ENCODE measurements around the gene PCYT2. TPM values are rescaled to one million over a fixed set of nuclear protein-coding genes. Genes with fewer than 3 reads are reported as not detected.

PCYT2 gene
- total RNA-seq, 4 donors from 2014 or later, result 23.7 to 34.2 (median 30.4) TPM

- 80% methylated on average over 19 of the region's 19 CpGs for WGBS
- H3K27ac ChIP-seq, result no peak overlapping the region
- TF ChIP-seq POLR2A (IDR thresholded peaks at IDR 0.05), result no peak
- no peak for TF ChIP-seq CTCF (IDR thresholded peaks at IDR 0.05)
- TF ChIP-seq EP300 (IDR thresholded peaks at IDR 0.05), result no peak
- TF ChIP-seq POLR2AphosphoS5 (IDR thresholded peaks at IDR 0.05), result no peak
- peaks cover 32% of the 10 kb centered on the region for H3K4me1 ChIP-seq
- no peak for DNase-seq (ENCODE audit: low spot score in 2 of 2)
- no peaks in the 10 kb centered on the region for H3K36me3 ChIP-seq
- H3K27me3 ChIP-seq, result peaks cover 59% of the 10 kb centered on the region
- H3K4me3 ChIP-seq, result no peak overlapping the region
- no peaks in the 10 kb centered on the region for H3K9me3 ChIP-seq
These were observed 46.7 kb upstream of the PCYT2 start for GRCh38 chr17:81957691-81958432.

GRCh38 chr17:81956607-81957589, 45.7 kb upstream of the PCYT2 start:
- Histone ChIP-seq H3K4me1 (peaks cover 27% of the 10 kb centered on the region), H3K27me3 (peaks cover 49% of the 10 kb centered on the region), H3K27ac (no peak overlapping the region), H3K36me3 (no peaks in the 10 kb centered on the region), H3K9me3 (no peaks in the 10 kb centered on the region), H3K4me3 (no peak overlapping the region)
- TF ChIP-seq POLR2A (IDR thresholded peaks at IDR 0.05) (no peak), EP300 (IDR thresholded peaks at IDR 0.05) (no peak), CTCF (IDR thresholded peaks at IDR 0.05) (no peak), POLR2AphosphoS5 (IDR thresholded peaks at IDR 0.05) (no peak)
- DNase-seq (ENCODE audit: low spot score in 2 of 2), result no peak
- WGBS, result 72% methylated on average over 16 of the region's 45 CpGs

- H3K36me3 ChIP-seq, result no peaks in the 10 kb centered on the region
- no peak overlapping the region for H3K4me3 ChIP-seq
- 84% methylated on average over 11 of the region's 13 CpGs for WGBS
- TF ChIP-seq POLR2AphosphoS5 (IDR thresholded peaks at IDR 0.05) (no peak), EP300 (IDR thresholded peaks at IDR 0.05) (no peak), POLR2A (IDR thresholded peaks at IDR 0.05) (no peak), CTCF (IDR thresholded peaks at IDR 0.05) (no peak)
- H3K4me1 ChIP-seq, result peaks cover 19% of the 10 kb centered on the region
- H3K27ac ChIP-seq, result no peak overlapping the region
- DNase-seq (ENCODE audit: low spot score in 2 of 2), result no peak
- H3K9me3 ChIP-seq, result no peaks in the 10 kb centered on the region
- peaks cover 40% of the 10 kb centered on the region for H3K27me3 ChIP-seq
These were observed 44.8 kb upstream of the PCYT2 start for GRCh38 chr17:81955756-81956544.

GRCh38 chr17:81955058-81955681, 44.0 kb upstream of the PCYT2 start:
- H3K27ac ChIP-seq, result no peak overlapping the region
- TF ChIP-seq EP300 (IDR thresholded peaks at IDR 0.05), result no peak
- peaks cover 12% of the 10 kb centered on the region for H3K4me1 ChIP-seq
- no peaks in the 10 kb centered on the region for H3K9me3 ChIP-seq
- 94% methylated on average over 26 of the region's 26 CpGs for WGBS
- no peaks in the 10 kb centered on the region for H3K36me3 ChIP-seq
- no peak for DNase-seq (ENCODE audit: low spot score in 2 of 2)
- H3K4me3 ChIP-seq, result no peak overlapping the region
- peaks cover 32% of the 10 kb centered on the region for H3K27me3 ChIP-seq
